Amniotic epithelial cell (primary cell): Measurements from ENCODE around the gene GRIP1.

Experiments used
- DNase-seq: peaks from one replicate; pipeline ENCODE4 v3.0.0-alpha.2; 2010; ENCODE audit warnings: low read depth

GRIP1 gene

DNA sequence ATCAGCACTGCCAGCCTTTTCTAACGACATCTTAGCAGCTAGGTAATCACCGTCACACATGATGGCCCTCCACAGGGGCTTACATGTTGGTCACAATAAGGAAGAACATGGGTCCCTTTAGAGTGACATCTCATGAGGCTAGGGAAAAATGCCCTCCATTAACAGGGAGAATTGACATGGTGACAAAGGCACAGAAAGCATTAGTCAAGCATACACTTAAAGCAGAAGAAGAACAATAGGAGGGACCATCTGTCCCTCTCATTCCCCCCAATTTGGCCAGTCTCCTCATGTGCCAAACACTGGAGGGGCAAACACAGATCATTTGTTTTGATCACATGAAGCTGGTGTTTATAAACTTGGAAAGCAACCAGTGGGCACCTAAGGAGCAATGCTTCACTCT is 78.0 kb downstream of the GRIP1 start:
- no peak for DNase-seq

GRCh38 chr12:66599816-66600215 is 79.1 kb downstream of the GRIP1 start:
- no peak for DNase-seq

DNA sequence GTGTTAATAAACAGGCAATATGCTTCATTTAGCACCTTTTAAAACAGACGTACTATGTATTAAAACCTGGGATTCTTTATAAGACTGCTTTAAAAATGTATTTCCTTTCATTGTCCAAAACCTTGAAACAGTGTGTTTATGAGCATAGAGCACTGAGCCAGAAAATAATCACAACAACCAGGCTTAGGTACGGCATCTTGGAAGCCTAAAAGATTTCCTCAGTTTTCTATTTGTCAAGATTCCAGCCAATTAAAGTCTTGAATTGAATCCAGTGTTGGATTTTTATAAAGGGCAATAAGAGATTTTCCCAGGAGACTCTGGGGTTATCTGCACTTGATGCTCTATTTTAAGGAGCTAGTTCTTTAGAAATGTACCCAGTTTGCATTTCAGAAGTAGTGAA is 80.3 kb downstream of the GRIP1 start:
- no peak for DNase-seq

DNA sequence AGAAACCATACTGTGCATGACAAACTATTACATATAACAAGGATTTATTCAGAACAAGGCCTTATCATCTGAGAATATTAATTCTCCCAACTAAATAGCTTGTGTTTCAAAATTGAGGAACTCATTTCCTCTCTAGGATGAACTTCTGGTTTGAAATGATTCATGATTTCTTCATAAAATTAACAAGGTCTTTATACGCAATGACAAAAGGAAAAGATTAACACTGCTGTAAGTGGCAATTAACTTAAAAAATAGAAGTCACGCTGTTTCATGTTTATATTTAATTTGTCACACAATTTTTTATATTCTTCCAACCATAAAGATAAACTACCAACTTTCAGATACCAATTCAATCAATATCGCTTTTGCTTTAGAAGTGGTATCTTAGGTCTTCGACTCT is 80.8 kb downstream of the GRIP1 start:
- no peak for DNase-seq

GRCh38 chr12:66596199-66596598 is 82.7 kb downstream of the GRIP1 start:
- DNase-seq = peak; percentile 8

GRCh38 chr12:66594688-66595087 is 84.2 kb downstream of the GRIP1 start:
- peak; percentile 33 for DNase-seq

DNA sequence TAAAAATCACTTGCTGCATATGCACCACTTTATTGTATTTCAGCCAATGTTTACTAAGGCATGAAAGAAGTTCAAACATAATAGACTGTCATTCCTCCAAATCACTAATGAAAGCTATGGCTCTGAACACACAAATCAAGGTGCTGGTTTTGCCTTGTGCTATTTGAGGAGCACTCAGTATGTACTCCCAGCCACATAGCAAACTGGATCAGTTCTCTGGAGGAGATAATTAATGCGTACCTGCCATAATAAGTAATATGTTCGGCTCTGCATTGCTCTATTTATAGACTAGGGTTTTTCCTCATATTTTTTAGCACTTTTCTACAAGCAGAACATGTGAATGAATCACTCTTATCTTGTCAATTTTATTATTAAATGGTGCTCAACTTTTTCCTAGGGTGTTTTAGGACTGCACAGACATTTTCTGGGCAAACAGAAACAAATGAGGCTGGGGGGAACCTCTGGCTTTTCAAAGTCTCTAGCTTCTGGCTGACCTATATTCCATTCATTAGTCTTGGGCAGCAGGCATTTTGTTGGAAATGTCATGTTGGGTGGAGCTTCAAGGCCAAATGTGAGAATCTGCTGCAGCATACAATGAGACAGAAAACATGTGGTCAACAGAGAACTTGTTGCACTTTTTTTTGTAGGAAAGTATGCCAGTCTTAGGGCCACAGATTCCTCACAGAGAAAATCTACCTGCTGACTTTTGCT is 88.4 kb downstream of the GRIP1 start:
- DNase-seq = no peak

DNA sequence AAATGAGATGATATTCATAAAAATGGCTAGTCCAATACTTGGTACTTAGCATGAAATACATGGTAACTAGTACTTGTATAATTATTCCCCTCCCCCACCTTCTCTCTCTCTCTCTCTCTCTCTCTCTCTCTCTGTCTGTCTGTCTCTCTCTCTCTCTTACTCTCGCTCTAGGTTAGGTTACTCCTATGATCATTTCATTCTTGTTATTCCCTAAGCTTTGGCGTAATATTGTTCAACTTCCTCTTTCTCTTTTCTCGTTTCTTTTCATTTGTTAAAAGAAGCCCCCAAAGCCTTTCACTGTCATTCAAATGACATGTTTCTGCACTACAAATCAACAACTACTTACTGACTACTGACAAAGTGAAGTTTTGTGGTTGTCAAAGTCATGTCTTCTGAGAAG is 89.8 kb downstream of the GRIP1 start:
- DNase-seq = no peak

GRCh38 chr12:66587912-66588311 is 91.0 kb downstream of the GRIP1 start:
- DNase-seq = no peak

DNA sequence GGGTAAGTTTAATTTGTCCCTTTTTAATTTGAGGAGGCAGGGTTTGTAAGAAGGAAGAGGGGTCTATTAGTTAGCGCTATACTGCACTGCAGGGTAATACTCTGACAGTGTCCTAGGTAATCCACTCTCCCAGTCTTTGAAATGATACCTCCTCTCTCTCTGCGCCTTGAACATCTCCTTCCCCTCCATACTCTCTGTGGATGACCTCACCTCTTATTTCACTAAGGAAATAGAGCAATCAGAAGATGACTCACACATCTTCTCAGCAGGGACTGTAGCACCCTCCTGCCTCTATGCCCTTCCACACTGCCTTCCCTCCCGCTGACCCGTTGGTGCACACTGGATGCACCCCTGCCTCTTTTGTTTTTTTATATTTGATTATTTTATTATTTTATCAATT is 94.2 kb downstream of the GRIP1 start:
- peak; percentile 28 for DNase-seq

DNA sequence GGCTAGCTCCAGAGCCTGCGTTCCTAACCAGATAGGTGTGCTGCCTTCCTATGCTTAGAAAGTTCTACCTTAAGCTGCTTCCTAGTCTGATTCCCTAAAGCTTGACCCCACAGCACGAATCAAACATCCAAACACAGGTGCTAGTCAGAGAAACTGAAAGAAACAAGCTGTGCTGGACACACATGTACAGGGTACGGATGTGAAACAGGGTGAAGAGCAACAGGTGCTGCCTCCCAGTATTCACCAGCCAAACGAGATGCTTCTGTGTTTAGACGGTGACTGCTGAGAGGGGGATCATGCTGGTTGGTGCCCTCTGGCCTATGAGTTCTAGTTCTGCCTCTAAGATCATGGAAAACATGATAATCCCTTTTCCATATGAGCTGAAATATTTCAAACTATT is 105.3 kb downstream of the GRIP1 start:
- no peak for DNase-seq

DNA sequence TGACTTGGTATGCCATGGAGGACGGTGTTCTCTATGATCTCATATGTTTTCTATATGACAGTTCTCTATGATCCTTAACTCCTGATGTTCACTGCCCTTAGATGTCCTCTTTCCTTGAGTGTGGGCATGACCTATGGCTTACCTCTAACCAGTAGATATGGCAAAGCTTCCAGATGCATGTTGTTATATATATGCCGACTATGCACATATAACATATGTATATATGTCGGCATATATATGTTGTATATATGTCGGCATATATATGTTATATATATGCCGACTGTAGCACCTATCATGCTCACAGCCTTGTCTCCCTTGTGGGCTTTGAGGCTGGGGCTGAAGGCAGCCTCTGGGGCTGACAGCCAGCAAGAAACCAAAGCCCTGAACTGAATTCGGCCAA is 106.0 kb downstream of the GRIP1 start:
- no peak for DNase-seq

GRCh38 chr12:66571361-66571915 is 107.4 kb downstream of the GRIP1 start:
- DNase-seq = no peak

DNA sequence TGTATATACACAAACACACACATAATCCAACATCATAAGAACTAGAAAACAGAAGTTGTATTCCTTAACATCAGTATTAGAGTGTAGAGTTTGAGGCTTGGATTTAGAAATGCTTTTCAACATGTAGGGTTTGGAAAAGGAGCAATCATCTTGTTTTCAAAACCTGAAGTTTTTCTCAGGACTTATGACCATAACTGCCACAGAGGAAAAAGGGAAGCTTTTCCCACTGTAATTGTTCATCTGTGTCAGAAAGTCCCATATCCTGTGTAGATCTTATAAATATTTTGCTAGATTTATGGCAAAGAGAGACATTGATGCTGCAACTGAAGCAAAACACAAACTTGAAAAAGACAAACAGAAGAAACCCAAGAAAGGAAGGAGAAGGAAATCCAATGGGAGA is 115.7 kb downstream of the GRIP1 start:
- DNase-seq = no peak

DNA sequence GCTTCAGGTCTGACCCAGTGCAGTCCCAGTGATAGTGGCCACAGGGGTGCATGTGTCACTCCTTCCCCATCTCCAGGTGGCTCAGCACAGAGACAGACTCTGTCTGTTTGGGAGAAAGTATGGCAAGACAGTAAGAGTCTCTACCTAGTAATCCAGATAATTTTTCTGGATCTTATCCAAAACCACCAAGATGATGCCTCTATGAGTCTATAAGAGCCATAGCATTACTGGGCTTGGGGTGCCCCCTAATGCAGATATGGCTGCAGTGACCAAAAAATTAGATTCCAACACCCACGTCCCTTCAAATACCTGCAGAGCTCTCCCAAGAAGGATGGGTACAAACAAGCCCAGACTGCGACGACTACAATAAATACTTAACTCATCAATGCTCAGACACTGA is 123.8 kb downstream of the GRIP1 start:
- peak; percentile 26 for DNase-seq

DNA sequence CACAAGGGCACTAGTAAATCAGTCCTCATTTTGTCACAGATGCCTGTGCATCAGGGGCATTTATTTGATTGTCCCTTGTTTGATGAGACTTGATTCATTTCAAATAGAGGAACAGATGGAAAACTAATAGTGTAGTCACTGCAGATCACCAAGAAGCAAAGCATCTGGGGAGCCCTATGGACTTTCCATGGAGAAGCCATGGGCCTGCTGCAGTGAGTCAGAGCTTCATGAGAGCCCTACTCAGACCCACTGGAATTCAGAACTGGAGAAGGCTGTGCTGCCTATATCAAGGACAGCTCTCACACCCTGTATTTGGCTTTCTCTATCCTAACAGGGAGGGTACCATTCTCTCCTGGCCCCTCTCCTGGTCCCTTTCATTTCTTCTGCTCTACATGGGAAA is 126.2 kb downstream of the GRIP1 start:
- no peak for DNase-seq

DNA sequence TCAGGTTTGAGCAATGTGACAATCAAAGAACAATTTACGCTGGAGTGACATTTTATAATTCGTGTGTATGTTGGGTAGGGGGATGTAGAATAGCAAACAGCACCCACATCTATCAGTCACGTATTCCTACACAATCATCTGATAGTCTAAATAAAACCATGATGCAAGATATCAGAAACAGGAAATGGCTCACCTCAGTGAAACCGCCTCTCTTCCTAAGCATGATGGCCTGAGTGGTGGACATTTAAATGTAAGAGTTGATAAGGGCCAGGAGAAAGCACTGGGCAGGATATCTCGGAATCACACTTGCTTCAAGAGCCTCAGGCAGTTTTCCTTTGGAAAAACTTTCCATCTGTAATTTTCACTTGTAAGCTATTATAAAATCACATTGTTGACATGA is 128.2 kb downstream of the GRIP1 start:
- no peak for DNase-seq

GRCh38 chr12:66549050-66549389 is 129.9 kb downstream of the GRIP1 start:
- no peak for DNase-seq

- no peak for DNase-seq
Observed at GRCh38 chr12:66548338-66549049, 130.4 kb downstream of the GRIP1 start.

DNA sequence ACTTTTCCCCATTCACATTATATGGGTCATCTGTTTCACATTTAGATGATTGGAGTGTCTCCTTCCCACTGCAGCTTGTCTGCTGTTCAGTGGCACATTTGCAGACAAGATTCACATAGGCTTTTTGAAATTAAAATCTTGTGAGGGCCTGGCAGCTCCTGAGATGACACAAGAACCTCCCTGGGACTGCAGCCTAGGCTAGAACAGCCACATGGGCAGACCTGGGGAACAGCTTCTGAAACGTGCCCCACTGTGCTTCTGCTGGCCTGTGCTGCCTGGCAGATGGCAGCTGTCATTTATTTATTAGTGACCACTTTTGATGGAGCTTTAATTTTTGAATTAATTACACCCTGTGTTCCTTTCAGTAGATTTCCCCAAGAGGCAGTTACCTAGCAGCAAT is 137.4 kb downstream of the GRIP1 start:
- no peak for DNase-seq

- no peak for DNase-seq
Observed at GRCh38 chr12:66539431-66539830, 139.4 kb downstream of the GRIP1 start.

DNA sequence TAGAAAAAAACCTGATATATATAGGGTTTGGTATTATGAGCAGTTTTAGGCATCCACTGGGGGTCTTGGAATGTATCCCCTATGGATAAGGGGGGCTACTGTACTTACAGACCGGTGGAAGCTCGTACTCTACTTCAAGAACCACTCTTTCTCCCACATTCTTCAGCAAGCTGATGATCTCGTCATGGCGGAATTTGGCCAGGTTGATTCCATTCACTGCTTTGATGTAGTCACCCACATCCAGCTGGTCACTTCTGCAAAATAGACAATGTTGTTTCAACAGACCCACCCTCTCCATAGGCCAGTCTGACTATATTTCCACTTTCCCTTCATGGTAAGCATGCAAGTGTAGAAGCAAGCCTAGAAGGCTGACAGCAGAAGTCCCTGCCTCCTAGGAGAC is 139.9 kb downstream of the GRIP1 start:
- DNase-seq = no peak

GRCh38 chr12:66537876-66538275 is 141.0 kb downstream of the GRIP1 start:
- DNase-seq = no peak

DNA sequence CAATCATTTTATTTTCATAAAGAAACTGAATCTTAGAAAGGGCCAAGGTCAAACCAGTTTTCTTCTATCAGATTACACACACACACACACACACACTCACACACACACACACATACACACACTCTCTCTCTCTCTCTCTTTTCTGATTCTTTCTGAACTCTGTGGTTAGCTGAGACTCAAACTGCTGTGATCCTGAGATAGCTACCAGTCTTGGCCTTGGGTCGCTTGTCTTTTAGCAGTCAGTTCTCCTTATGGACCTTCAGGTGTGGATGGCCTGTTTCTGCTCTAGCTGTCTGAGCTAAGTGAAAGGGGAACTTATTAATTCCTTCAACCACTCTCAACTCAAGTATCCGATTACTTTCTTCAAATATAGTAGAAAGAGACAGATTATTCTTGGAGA is 145.1 kb downstream of the GRIP1 start:
- DNase-seq = no peak
